Right renal pelvis (tissue), 4 donors: Measurements from ENCODE around the gene PSD. TPM values are rescaled to one million over a fixed set of nuclear protein-coding genes. Genes with fewer than 3 reads are reported as not detected.
"Not testable (repeated sequence)": the region's sequence is repeated elsewhere in the genome, so short reads cannot be mapped to it uniquely, and the experiment has no call there.

Experiments used
- DNase-seq, 4 donors: peaks; one replicate each; pipeline ENCODE4 v3.0.0-alpha.2; 2013; ENCODE audit warnings: low read depth in 4 of 4, low spot score in 3 of 4, missing footprints in 1 of 4
- polyA plus RNA-seq, 4 donors: library from polyadenylated mRNA; unstranded; fragments of 120-200 nt; gene quantifications; one replicate each; pipeline ENCODE4 v1.2.1, GENCODE V29; 2013; ENCODE audit not compliant: insufficient read length in 4 of 4

PSD gene
- polyA plus RNA-seq = 10 to 100 TPM in 1 of 4 donors, 1 to 10 TPM in 3; 7.3 to 13.6 (median 9.3) TPM

- no peak for DNase-seq
These were observed at the start of gene PSD for GRCh38 chr10:102418622-102419268. Gene PSD, minus strand, starts transcription at chr10:102418785. Its CDS starts 1,747 bp downstream, at chr10:102417038.

DNA sequence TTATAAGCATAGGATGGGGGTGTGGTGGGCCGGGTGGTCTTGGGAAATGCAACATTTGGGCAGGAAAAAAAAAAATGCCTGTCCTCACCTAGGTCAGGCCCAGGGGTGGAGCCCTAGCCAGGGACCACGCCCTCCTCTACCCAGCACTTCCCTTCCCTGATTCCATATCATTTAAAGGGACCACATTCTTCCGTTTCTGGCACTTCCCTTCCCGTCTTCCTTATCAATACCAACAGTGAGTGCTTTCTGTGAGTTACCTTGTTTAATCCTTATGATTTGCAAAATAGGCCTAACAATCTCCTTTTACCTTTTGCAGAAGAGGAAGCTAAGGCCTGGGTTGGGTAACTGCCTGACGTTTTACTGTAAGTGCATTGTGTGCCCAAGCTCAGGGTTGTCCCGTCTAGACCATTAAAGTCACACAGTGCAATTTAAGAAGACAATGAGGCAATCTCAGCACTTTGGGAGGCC, 49.4 kb upstream of the PSD start:
- no peak for DNase-seq

DNA sequence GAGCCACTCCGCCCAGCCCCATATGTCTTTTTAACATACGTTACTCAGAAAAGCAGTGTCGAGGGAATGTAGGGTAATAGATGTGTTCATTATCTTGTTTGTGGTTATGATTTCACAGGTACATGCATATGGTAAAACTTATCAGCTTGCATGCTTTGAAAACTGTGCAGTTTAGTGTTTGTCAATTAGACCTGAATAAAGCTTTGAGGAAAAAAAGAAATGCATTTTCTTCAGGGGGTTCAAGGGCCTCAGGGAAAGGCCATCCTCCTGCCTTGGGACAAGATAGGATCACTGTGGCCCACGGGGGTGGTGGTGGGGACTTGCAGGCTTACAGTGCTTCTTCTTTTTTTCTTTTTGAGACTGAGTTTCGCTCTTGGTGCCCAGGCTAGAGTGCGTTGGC, 48.7 kb upstream of the PSD start:
- no peak for DNase-seq

GRCh38 chr10:102465466-102465865, 46.9 kb upstream of the PSD start:
- DNase-seq = no peak

GRCh38 chr10:102463983-102464382, 45.4 kb upstream of the PSD start:
- DNase-seq = no peak

- no peak for DNase-seq
These were observed 44.0 kb upstream of the PSD start for GRCh38 chr10:102462512-102463054.

DNA sequence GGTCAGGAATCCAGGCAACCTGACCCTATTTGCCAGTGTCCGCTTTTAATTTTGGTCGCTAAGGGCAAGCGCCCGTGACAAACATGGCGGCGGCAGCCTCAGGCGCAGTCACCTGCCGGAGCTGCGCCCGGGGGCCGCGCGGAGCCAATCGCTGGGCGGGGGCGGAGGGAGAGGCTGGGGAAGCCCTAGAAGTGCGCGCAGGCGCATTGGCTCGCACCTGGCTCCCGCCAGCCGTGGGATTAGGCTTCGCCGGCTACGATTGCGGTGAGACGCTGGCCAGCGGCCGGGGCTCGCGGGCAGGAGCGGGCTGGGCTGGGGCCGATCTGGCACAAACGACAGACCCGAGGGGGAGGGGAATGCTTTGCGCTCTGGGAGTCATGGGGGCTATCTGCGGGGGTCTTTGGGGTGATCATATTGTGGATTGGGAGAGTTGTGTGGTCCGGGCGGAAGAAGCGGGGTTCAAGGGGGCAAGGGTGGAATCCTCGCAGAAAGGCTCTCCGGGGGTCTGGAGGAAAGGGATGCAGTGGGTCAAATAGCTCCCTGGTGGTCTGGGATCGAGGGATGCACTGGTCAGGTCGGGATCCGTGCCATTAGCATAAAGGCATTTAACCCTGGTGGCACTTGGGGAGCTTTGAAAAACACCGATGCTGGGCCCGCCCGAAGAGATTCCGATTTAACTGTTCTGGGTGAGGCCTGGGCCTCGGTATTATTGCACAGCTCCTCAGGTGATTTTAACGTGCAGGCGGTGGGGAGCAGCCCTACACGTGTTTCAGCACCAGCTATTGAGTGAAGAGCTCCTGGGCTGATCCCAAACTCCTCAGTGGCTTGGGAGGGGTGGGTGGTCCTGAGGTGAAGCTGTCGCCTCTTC, 42.8 kb upstream of the PSD start:
- peak; percentile 80 to 82 (median 81) for DNase-seq

DNA sequence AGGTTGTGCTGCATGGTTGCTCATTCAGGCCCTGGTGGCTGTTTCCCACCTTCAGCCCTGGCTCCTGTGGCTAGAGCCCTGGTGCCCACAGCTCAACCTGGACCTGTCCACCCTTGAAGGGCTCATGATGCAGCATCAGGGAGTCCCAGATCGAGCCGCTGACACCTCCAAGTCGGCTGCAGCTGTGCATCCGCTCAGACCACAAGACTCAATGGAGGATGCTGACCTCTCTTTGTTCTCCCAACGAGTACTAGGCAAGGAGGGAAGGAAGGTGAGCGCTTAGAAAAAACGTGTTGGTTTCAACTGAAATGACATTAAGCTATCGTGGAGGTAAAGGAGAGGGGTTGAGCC, 42.2 kb upstream of the PSD start:
- no peak for DNase-seq

DNA sequence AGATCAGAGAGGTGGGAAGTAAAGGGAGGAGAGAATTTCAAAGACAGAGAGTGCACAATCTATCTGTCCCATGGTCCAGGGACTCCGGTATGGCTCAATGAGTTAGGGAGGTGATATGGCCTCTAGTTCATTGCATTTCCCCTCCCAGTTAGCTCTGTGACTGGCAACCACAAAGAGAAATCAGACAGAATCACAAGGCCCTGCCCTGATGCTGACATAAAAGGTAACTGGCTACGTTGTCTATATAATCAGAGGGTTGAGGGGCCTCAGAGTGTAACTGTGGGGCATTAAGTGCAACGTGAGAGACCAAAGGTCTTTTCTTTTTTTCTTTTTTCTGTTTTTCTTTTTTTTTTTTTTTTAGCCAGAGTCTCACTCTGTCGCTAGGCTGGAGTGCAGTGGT, 40.1 kb upstream of the PSD start:
- DNase-seq = no peak

GRCh38 chr10:102457591-102458150, 39.1 kb upstream of the PSD start:
- DNase-seq = no peak

- no peak for DNase-seq
These were observed 37.4 kb upstream of the PSD start for GRCh38 chr10:102455893-102456471.

- DNase-seq = not testable (repeated sequence)
These were observed 36.3 kb upstream of the PSD start for GRCh38 chr10:102454662-102455487.

DNA sequence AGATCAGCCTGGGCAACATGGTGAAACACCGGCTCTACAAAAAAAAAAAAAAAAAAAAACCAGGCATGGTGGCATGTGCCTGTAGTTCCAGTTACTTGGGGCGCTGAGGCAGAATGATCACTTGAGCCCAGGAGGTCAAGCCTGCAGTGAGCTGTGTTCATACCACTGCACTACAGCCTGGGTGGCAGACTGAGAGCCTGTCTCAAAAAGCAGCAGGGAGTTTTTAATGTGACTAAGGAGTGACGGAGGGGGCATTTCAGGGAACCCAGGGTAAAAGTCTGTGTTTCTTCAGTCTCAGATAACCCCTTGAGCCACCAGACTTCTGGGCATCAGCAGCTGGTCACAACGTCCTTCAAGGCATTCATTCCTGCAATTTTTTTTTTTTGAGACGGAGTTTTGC, 34.9 kb upstream of the PSD start:
- no peak for DNase-seq

DNA sequence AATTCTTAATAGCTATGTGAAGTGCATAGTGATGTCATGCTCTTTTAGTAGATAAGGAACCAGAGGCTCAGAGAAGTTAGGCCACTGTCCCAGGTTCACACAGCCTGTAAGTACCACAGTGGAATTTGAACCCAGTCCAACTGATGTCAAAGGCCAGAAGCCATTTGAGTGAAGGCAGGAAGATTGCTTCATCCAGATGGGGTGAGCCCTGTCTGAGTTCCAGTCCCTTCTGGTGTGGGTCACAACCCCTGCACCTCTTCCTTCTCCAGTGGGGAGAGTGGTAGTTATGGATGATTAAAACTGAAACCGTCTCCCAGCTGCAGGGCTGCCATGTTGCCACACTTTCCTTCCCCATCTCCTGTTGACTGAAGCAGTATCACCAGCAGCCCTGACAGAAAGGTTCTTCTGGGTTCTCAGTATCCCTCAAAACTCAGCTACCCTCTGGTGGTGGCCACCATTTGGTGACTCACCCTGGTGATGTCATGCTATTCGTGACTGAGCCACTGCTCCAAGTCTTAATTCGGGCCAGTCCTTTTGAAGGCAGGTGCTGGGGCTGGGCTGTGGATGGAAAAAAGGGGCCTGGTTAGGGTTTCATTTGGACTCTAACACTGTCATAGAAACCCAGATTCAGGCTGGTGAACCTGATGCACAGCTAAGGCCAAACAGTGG, 34.2 kb upstream of the PSD start:
- no peak for DNase-seq

DNA sequence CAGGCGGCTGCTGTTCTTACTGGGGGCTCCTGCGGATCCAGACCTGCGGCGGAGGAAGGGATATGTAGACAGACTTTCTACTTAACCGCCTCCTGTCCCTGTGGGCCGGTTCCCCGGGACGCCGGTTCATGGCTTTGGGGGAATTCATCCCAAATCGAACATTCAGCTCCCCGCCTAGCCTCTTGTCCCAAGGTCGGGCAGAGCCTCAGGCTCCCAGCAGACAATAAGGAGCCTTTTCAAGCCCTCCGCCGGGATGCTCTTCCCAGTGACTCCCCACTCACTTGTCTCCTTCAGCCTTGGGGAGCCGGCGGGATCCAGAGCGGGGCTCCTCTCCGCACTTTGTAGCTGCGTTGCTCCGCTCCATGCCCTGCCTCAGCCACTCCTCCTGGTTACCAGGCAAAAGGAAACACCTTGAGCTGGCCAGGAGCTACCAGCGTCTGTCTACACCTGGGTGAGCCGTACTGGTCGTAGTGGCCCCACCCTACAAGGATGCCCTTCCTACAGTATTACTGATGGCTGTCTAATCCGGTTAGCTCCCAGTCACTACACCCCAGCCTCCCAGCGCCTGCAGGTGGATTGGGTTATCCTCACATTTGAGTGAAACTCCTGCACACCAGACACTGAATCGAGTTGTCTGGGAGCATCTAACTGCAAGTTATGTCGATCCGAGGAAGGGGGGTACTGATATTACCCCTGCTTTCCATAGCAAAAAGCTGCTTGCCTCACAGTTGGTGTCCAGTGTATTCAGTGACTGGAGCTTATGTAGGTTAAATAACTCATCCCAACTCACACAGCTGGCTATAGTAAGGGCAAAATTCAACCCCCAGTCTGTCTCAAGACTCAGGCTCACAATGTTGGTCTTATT, 32.8 kb upstream of the PSD start, which contains the start of gene C10orf95:
TSS of gene C10orf95 (minus strand) at position 439 of the 865 bp plus-strand sequence. CDS start 450 bp downstream, outside the sequence.
- no peak for DNase-seq

DNA sequence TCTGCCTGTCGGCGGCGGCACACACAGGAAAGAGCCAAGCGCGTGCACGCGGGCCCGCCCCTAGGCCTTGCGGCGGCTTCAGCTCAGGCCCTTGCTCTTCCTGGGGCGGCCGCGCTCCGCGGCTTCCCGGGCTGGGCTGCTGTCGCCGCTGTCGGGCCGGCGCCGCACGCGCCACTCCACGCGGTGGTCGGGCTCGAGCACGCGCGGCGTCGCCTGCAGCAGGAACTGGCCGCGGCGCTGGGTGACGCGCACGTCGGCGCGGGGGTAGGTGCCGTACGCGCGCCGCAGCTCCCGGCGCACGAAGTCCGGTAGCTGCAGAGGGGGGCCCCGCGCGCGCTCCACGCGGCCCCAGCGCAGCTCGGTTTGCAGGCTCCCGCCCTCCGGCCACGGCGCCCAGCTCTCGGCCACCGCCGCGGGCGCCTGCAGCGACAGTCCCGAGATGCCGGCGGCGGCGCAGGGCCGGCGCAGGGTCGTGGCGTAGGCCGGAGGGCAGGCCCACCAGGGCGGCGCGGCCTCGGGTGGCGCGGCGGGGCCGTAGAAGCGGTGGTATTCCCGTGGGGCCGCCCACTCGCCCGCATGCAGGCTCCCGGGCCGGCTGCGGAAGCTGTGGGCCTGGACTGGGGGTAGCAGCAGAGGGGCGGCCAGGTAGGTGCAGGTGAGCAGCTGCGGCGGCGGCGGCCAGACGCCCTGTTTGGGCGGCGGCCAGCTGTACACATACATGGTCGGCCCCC, 32.0 kb upstream of the PSD start:
- DNase-seq = peak in 3 of 4 donors; percentile 73 to 79 (median 73)

GRCh38 chr10:102450124-102450373, 31.5 kb upstream of the PSD start:
- no peak for DNase-seq
